K562 (cell line): ENCODE measurements around the gene TMEM168. TPM values are rescaled to one million over a fixed set of nuclear protein-coding genes. Genes with fewer than 3 reads are reported as not detected.
A peak's percentile ranks its signal among the peaks of the same experiment; 100 is the strongest.

Source experiments
- CBX3 ChIP-seq, 2 experiments: IDR thresholded peaks; 1 replicate in 1 of 2; 2 replicates in 1 of 2; pipeline ENCODE4 v1.6.1; 2012; ENCODE audit warnings: inconsistent platforms in 2 of 2, low read length in 2 of 2, borderline replicate concordance in 1 of 2, control low read depth in 1 of 2
- ELF1 ChIP-seq: fragments of 200-800 bp; sonication (Bioruptor generic); IDR thresholded peaks from 2 replicates; pipeline ENCODE4 v1.6.1; 2016; ENCODE audit warnings: missing genetic modification characterization, missing compliant biosample characterization
- KLF13 ChIP-seq: fragments of 450-650 bp; IDR thresholded peaks from 2 replicates; pipeline ENCODE4 v1.6.1; 2016; ENCODE audit warnings: missing genetic modification characterization, low read depth, mild to moderate bottlenecking, missing compliant biosample characterization, moderate library complexity, borderline replicate concordance
- PRPF4 ChIP-seq: fragments of 200-400 bp; formaldehyde crosslinking; IDR thresholded peaks from one replicate; pipeline ENCODE4 v1.6.1; 2017; ENCODE audit warnings: low read length, low read depth, mild to moderate bottlenecking; ENCODE audit not compliant: insufficient read depth, poor library complexity, severe bottlenecking
- PURB ChIP-seq: sonication (generic); formaldehyde crosslinking; IDR thresholded peaks from 2 replicates; pipeline ENCODE4 v1.9.0; 2021; ENCODE audit warnings: low read depth, mild to moderate bottlenecking, missing genetic modification reagents
- RAD51 ChIP-seq: fragments of 450-650 bp; IDR thresholded peaks from 2 replicates; pipeline ENCODE4 v1.7.1; 2016; ENCODE audit warnings: low read depth, mild to moderate bottlenecking, borderline replicate concordance
- RBM39 ChIP-seq: fragments of 200-400 bp; formaldehyde crosslinking; optimal IDR thresholded peaks from 2 replicates; pipeline ENCODE3; 2018; ENCODE audit warnings: low read depth, low read length
- SAFB ChIP-seq: fragments of 200-400 bp; formaldehyde crosslinking; IDR thresholded peaks from 2 replicates; pipeline ENCODE4 v1.6.1; 2017; ENCODE audit warnings: low read depth, low read length, borderline replicate concordance
- ZBTB34 ChIP-seq: fragments of 250-450 bp; sonication (Bioruptor Pico); IDR thresholded peaks from 2 replicates; pipeline ENCODE4 v1.8.0; 2021; ENCODE audit warnings: mild to moderate bottlenecking, moderate library complexity
- ZFP30 ChIP-seq: fragments of 250-450 bp; sonication (Bioruptor Pico); IDR thresholded peaks from 2 replicates; pipeline ENCODE4 v1.8.0; 2022; ENCODE audit warnings: moderate library complexity, mild to moderate bottlenecking, inconsistent platforms, borderline replicate concordance
- ZNF253 ChIP-seq: fragments of 250-450 bp; sonication (Bioruptor Pico); conservative IDR thresholded peaks from 2 replicates; pipeline ENCODE4 v1.6.1; 2021; ENCODE audit warnings: mild to moderate bottlenecking
- ZNF277 ChIP-seq: fragments of 250-450 bp; sonication (Bioruptor Pico); IDR thresholded peaks from 2 replicates; pipeline ENCODE4 v1.8.0; 2022; ENCODE audit warnings: inconsistent platforms, mild to moderate bottlenecking, moderate library complexity, borderline replicate concordance
- ZNF609 ChIP-seq: sonication (generic); formaldehyde crosslinking; IDR thresholded peaks from 2 replicates; pipeline ENCODE4 v1.8.1; 2023; ENCODE audit warnings: missing genetic modification reagents, mild to moderate bottlenecking, borderline replicate concordance
- polyA plus RNA-seq, 8 experiments: library from polyadenylated mRNA; depleted of rRNA in 4 of 8; stranded (reverse) in 5 of 8; unstranded in 3 of 8; fragments of >200 nt; fragmentation: Nextera tagmentation in 2 of 8; fragmentation: Illumina TruSeq in 1 of 8; extraction: Ambion mirVana in 2 of 8; extraction: Trizol in 1 of 8; gene quantifications; 2 replicates each; pipeline versions ENCODE4 v1.2.1 to v1.2.3, GENCODE V29; 2011 to 2014; ENCODE audit warnings: inconsistent platforms in 1 of 8, missing spikeins in 1 of 8
- total RNA-seq, 7 experiments: library from RNA; depleted of rRNA in 6 of 7; stranded (reverse); fragments of >200 nt in 6 of 7; fragmentation: Illumina TruSeq in 2 of 7; extraction: Trizol in 2 of 7; gene quantifications; 2 replicates each; pipeline versions ENCODE4 v1.2.1 to v1.2.3, GENCODE V29; 2011 to 2021; ENCODE audit warnings: low replicate concordance in 1 of 7

Gene TMEM168
- total and polyA plus RNA-seq, 9 of the 15 experiments (the other 6 are each of a cell fraction or from before 2014, with no cell fraction given) = 19.7 to 50.7 (median 25.4) TPM

- TF ChIP-seq RAD51 = no peak
- TF ChIP-seq ZNF253 = no peak
- 0 out of 2 replicates have a peak, but pooled peaks have one; percentile 21 for TF ChIP-seq KLF13 (tag)
- no peak for TF ChIP-seq ZBTB34 (CRISPR knock-in tag)
- TF ChIP-seq RBM39 = peak; percentile 92
- TF ChIP-seq ELF1 = no peak
- peak; percentile 72; the same call in 1 of the 2 replicates for TF ChIP-seq SAFB
- no peak for TF ChIP-seq ZNF277 (CRISPR knock-in tag)
- no peak for TF ChIP-seq CBX3 (IDR thresholded peaks at IDR 0.05; ENCODE audit: borderline replicate concordance in 1 of 2, low read length in 2 of 2)
- peak; percentile 76; the same call in 1 of the 2 replicates for TF ChIP-seq ZNF609 (CRISPR knock-in tag)
- TF ChIP-seq ZFP30 (CRISPR knock-in tag) = no peak
- no peak for TF ChIP-seq PURB (CRISPR knock-in tag)
- peak; percentile 48 for TF ChIP-seq PRPF4
Observed at GRCh38 chr7:112789817-112790585, at the start of gene TMEM168 (continued).
